HG02571 (cell line): Measurements from ENCODE around the gene BEND5.

Experiments
- ATAC-seq: cut with Tn5 transposase; IDR thresholded peaks from one replicate; pipeline ENCODE4 v1.9.1; 2021; ENCODE audit warnings: mild to moderate bottlenecking, moderate library complexity; ENCODE audit not compliant: unreplicated experiment

BEND5 gene

DNA sequence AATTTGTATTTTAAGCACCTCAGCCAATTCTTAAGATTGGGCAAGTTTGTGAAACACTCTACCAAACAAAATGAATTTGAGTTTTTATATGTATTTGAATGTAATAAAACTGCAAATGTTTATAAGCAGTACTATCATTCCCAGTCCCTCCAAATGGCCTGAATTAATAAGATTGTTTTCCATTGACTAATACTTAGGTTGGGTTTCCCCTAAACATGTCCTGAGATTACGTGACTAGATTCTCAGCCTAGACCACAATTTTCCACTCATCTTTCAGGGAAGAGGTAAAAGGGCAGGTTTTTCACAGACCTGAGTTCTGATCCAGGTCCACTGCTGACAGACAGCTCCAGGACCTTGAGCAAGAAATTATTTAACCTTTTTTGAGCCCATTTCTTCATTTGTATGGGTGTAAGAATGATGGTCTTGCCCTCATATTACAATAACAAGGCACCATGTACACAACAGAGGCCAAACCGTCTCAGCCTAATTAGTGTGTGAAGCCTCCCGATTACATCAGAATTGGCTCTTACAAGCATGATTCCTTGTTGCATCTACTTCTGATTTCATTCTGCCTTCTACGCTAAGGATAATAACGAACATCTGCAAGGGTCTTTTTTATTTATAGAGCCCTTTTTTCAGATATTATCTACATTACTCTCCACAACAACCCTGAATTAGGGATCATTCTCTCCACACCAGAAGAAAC lies 51.2 kb downstream of the BEND5 start:
- ATAC-seq: no peak

DNA sequence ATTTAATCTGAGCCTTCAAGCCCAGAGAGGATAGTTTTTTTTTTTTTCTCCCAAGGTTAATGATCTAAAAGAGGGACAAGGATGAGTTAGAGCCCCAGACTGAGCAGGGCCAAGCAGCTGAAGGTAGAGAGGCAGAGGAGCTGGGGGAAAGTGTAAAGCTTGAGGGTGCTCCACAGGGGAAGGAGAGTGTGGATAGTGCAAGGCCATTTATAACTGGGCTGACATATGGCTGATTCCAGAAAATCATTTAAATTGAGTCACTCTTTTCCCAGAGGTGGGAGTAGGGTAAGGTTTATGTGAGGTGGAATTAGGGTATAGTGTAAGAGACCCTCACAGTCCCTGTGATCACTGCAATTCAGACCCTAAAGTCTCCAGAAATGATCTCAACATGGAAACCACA lies 55.8 kb downstream of the BEND5 start:
- no peak for ATAC-seq

DNA sequence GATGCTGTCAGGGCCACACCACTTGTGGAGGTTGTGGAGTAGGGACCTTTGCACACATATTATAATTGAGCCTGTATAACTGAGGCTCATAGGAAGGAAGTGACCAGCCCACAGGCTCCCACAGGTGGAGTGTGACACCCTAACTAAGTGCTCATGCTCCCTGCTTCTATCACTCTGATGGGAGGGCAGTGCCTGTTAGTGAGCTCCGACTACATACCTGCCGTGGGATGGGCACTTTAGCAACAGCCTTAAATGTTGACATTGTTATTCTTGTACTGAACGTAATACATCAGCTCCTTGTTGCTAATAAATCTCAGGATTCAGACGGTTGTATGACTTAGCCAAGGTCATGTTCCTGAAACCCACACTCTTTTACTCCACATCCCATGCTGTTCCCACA lies 58.0 kb downstream of the BEND5 start:
- no peak for ATAC-seq

DNA sequence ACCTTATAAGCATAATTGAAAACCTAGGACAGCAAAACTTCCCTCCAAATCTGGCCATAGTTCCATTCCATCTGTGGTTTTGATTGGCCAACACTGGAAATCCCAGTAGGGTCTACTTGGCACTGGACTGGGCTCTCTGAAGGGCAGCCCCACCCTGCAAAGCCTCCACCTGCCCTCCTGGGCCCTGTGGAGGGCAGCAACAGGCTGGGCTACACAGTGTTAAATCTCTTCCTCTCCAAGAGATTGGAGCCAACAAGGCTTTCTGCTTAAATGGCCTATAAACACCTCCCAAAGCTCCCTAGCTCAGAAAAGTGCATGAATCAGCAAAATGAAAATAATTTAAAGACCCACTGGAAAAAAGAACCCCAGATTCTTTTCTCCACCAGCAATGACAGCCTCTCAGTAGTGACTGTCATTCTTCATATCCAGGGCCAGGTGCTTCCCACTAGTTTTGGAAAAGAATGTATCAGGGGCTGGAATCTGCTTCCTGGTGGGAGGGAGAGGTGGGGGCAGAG lies 58.5 kb downstream of the BEND5 start:
- no peak for ATAC-seq

DNA sequence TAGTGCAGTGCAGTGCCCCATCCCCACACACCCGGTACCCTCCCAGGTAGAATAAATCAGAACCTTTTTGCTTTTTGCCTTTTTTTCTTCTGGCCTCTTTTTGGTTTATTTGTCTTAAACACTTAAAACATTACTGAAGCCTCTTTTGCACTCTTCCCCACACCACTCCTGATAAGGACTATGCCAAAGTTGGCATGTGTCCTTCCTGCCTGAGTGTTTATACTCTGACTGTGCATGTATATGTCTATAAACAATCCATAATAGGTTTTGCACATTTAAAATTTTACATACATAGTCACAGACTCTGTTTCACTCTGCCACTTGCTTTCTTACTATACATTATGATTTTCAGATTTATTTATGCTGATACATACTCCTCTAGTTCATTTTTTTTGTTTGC lies 59.6 kb downstream of the BEND5 start:
- no peak for ATAC-seq

DNA sequence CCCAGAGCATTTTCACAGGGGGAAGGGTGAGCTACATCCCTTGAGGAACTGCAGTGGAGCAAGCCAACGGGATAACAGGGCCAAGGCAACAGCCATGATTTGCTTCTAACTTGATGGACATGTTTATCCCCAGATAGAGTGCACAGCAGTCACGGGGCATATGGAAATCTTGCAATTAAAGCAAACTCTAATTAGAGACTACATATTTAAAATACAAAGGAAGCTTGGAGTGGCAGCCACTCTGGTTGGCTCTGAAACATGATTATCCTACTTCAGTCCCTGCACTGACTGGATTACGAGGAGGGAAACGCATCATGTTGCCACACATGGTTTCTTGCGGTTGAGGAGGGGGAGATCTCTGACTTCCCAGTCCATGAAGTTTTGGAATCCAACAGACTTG lies 60.8 kb downstream of the BEND5 start:
- ATAC-seq: no peak

DNA sequence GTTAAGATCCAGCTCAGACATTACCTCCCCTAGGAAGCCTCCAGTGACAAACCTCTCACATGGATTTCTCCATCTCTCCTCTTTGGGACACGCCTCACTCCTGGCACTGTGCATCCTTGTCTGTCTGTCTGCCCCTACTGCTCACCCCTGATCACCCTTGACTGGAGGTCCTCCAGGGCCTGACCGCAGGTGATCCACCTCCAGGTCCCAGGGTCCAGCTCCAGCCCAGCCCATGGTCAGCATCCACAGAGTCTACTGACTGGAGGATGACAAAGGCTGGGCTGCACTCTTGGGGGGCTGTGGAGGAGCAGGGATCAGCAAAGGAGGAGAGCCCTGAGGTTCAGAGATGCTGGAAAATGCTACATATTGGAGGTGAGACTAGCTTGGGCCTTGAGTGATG lies 65.8 kb downstream of the BEND5 start:
- no peak for ATAC-seq

DNA sequence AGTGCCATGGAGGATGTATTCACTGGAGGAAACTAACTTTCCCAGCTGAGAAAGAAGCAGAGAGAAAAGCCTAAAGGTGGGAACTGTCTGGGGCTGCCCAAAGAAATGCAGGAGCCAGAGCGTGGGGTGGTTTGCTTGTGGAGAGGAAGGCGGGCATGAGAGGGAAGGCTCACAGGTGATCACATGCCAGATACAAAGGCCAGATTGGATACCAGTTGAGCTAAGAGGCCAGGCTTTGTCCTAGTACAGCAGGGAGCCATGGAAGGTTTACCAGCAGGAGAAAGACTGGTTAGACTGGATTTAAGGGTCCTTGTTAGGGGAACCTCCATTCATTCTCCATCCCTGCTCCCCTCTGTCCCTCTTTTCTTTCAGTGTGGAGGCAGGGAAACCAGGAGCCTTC lies 66.4 kb downstream of the BEND5 start:
- no peak for ATAC-seq

DNA sequence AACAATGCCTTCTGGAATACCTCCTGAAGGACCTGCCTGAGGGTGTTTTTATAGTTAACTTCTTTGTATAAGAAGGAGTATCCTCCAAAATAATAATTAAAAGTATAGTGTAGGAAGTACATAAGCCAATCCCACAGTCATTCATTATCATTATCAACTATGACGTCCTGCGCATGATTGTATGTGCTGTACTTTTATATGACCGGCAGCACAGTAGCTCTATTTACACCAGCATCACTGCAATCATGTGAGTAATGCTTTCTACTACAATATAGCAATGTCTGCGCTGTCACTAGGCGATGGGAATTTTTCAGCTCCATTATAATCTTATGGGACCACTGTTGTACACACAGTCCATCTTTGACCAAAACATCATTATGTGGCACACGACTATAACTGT lies 72.0 kb downstream of the BEND5 start:
- no peak for ATAC-seq

DNA sequence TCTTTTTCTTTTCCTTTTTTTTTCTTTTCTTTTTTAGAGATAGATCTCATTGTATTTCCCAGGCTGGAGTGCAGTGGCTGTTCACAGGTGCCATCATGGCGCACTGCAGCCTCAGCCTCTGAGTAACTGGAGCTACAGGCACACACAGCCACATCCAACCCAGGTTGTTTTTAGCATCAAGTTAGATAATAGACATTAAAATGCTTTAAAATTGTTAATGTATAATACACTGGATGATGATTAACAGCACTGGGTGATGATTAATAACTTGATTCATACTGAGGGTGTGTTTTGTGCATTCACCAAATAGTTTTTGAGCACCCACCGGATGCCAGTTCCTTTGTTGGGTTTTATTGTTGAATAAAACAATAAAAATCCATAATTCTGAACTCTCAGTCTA lies 75.2 kb downstream of the BEND5 start:
- no peak for ATAC-seq

DNA sequence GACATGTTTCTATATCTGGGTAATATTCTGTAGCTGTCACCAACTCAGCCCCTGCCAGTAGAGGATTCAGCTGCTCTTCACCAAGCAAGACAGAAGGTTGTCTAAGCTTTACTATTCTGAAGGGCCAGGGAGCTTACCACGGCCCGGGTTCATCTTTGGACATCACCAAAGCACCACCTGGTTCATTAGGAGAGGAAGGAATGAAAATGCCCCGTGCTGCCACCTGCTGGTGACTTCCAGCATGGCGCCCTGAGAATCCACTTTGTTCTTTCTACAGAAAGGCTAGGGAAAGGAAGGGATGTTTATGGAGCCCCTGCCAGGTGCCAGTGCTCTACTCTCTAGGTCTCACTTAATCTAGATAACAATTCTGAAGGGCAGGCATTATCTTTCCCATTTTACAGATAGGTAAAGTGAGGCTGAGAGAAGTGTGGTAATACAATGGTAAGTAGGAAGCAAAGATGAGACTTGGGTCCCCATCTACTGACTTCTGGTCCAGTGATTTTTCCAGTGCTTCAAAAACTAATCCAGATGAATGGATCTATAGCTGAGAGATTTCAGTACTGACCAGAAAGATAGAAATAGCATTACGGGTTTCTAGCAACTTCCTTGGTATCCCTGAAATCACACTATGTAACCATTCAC lies 79.5 kb downstream of the BEND5 start:
- ATAC-seq: peak; percentile 62

DNA sequence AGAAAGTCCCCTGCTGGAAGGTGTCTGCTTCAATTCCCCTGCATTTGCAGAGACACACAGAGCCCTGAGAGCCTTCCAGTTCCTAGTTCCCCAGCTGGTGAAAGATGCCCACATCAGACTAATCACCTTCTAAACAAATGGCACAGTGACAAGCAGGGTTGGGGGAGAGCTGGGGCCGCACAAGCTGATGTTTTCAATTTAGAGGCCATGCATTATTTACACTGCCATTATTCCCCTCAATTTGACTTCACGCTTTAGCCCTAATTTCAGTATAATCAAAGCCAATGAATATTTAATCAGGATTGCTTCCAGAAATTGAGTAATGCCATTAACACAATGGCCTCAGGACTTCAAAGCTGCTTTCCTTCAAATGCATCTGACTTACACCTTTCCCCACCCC lies 81.5 kb downstream of the BEND5 start:
- ATAC-seq: no peak

DNA sequence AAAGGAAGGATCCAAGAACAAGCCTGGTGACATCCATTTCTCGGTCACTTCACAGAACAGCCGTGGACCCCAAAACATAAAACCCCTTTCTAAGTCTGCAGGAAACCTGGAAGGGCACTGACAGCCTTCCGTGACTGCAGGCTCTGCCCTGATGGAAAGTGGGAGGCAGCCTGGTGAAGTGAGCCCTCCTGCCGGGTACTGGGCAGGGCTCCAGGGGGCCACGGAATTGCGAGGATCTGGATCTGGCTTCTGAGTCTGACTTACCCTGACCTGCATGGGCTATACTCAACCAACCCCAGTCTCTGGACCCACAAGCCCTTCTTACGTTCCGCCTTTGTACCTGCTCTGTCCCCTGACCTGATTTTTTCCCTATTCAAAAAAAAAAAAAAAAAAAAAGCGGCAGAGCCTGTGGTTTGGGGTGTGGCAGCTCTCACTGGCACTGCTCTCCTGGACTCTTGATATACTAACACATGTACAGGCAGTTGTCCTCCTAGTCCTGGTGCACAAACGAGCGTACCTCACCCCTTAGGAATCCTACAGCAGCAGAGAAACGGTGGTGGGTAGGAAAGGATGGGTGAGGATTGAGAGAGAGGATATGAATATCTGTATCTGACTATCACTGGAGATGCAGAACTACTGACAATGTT lies 82.9 kb downstream of the BEND5 start:
- ATAC-seq: no peak

DNA sequence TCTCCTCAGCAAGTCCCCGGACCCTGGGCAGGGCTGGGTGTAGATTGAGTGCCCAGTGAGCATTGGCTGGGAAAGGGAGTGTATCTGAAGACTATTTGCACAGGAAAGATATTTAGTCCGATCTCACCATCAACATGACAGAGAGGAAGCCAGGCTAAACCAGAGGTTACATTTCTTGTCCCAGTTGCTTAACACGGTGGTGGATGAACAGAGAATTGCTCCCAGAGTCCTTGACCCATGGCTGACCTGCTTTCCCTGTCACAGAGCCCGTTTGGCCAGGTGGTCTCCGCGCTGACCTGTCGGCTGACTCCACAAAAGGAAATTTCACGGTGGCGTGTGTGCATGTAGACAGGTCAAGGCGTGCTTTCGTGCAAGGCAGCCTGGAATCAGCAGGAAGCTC lies 83.5 kb downstream of the BEND5 start:
- ATAC-seq: no peak

DNA sequence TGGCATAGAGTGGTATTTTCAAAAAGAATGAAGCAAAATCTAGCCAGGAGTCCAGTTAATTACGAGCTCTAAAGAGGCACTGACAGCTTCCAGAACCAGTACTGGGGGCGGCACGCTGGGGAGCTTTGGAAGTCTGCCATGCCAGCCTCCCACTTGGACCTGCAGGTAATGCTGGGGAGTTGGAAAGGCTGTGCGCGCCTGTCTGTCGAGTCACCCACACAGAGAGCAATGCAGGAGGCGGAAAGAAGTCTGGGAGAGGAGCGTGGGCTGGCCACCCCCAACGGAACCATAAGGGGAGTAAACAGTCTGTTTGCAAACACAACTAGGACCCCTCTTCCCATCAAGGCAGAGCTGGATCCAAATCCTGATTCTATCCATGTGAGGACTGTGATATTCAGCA lies 84.5 kb downstream of the BEND5 start:
- ATAC-seq: no peak

DNA sequence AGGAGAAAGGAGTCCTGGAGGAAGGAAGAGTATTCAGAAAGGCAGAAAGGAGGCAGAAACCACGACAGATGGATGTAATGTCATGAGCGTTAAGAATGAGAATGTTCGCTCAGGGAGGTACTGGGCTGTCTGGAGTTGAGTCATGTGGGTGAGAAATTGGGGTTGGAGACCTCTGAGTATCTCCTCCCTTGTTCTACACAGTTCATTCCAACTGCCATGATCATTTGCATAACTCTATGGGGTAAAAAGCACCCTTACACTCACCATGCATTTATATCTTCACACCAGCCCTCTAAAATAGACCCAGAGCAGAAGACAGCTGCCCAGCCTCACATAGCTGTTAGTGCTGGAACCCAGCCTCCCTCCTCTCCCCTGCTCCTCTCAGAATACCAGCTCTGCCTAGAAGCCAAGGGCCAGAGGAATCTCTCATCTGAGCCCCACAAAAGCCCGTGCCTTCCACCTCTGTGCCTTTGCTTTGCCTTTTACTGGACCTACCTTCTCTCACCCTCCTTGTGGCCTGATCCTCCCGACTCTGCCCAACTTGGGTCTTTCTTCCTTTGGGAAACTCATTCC lies 85.2 kb downstream of the BEND5 start:
- no peak for ATAC-seq

DNA sequence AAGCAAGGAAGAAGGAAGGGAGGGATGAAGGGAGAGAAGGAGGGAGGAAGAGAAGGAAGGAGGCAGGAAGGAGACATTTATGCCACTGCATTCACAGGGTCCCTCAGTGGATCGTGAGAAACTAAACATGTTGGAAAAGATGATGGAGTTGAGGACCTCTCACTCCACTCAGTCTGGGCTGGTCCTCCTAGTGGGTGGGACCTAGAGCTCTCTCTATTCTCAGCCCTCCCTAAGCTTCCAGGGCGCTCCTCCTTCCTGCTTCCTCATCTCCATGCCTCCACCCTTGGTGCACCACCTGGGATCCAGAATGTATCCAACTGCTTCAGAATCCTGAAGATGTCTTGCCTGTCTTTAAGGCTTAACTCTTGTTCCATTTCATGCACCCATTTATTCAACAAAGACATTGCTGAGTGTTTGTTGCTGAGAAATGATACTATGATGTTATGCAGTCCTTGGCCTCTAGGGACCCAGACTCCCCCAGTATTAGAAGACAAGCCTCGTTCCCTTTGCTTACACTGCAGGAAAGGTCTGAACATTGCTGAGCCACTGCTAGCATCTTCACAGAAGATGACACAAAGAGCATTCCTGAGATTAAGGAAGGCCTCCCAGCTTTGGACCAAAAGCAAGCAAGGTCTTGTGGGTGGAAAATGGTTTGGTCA lies 88.5 kb downstream of the BEND5 start:
- peak; percentile 50 for ATAC-seq

DNA sequence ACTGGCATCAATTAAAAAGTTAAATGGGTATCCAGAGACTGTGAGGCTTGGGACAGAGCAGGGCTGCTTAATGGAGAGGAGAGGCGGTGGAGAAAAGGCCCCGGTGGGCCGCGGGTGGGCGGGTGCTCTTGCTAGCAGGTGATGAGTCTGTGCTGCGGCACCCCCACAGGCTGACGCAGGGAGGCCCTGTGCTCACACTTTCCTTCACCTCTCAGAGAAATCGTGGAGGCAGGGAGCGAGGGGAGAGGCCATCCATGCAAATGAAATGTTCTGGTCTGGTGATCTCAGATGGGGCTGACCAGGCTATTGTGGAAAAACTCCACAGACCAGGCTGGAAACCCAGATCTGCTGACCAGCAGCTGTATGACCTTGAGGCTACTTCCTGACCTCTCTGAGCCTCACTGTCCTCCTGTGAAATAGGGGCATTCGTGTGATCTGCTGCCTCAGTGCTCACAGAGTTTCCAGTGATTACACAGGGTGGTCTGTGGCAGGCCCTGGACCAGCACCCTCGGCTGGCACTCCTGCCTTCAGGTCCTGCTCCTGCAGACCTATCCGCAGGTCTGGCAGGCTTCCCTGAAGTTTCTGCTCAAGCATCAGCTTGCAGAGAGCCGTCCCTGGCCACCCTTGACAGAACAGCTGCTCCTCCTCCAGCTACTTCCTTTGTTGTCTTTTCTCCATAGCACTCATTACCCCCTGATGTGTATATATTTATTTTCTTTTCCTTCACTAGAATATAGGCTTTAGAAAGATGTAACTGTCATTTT lies 89.2 kb downstream of the BEND5 start:
- no peak for ATAC-seq

DNA sequence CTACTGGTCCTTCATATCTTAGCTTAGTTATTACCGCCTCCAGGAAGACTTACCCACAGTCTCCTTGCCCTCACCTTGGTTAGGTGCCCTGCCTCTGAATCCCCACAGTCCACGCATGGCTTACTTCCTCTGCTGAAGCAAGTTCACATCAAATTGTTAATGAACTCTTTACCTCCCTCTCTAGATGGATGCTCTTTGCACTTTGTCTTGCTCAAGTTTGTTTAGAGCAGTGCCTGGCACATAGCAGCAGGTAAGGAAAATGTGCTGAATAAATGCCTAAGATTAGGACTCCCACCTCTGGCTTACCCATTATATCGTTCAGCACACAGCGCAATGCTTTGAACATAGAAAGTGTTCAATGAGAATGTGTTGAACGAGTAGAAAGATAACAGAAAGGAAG lies 90.5 kb downstream of the BEND5 start:
- ATAC-seq: no peak

DNA sequence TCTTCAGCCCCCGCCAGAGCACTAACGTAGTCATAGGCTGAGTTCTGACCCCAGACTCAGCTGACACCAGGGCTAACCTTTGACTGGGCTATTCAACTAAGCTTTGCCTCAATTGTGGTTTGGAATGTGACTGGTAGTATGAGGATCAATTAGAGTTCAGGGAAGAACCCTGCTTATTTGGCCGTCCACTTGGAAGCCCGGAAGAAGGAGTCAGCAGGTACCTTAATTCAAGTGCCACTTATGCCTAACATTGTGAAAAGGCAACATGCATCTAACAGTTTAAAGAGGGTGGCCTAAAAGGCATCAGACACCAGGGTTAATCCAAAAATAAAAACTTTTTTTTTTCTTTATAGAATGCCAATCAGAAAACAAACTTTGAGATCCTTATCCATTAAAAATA lies 92.3 kb downstream of the BEND5 start:
- ATAC-seq: no peak

DNA sequence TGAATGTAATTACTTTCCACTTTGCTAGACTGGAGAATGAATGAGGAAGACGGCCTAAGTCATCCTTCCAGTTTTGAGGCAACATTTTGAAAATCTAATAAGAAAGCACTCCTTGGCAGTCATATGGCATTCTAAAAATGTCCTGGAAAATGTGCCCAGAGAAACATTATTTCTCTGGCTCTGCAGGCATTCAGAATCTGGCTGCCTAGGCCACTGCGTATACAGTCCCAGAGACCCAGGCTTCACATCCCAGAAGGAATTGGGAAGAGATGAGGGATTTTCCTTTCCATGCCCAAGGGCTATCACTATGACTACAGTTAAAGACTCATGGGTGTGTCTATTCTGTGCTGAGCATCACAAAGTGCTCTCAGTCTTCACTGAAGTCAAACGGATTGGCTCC lies 92.9 kb downstream of the BEND5 start:
- ATAC-seq: no peak
